ENCODE measurements around the gene SRPRB.

- no peak for TF ChIP-seq POLR2AphosphoS5 (IDR thresholded peaks at IDR 0.05; ENCODE audit: low read depth, low read length)
- no peak for TF ChIP-seq JUND (IDR thresholded peaks at IDR 0.05)
- no peak for TF ChIP-seq EZH2phosphoT487 (IDR thresholded peaks at IDR 0.05; ENCODE audit: borderline replicate concordance)
- TF ChIP-seq YY1 (IDR thresholded peaks at IDR 0.05; ENCODE audit: extremely low read depth, insufficient replicate concordance, low read depth, low read length): no peak
- TF ChIP-seq CTCF (IDR thresholded peaks at IDR 0.05 in 2 of 3, conservative IDR thresholded peaks at IDR 0.05 in 1 of 3; ENCODE audit: borderline replicate concordance in 1 of 3, insufficient read depth in 1 of 3, low read depth in 2 of 3, low read length in 2 of 3): no peak
- no peak for TF ChIP-seq ZFX (IDR thresholded peaks at IDR 0.05)
- TF ChIP-seq MAX (IDR thresholded peaks at IDR 0.05): no peak
- TF ChIP-seq POLR2A (IDR thresholded peaks at IDR 0.05; ENCODE audit: borderline replicate concordance, extremely low read depth, insufficient read depth, insufficient read length): no peak
Measured at GRCh38 chr3:133830071-133830470, 24.5 kb downstream of the SRPRB start.
